ENCODE results near the gene HCAR3. TPM values are rescaled to one million over a fixed set of nuclear protein-coding genes. Genes with fewer than 3 reads are reported as not detected.

HCAR3 gene
- total and polyA plus RNA-seq, 2 of the 13 experiments (the other 11 are each of a cell fraction or from before 2014, with no cell fraction given): 0.11 to 12.8 TPM

- TF ChIP-seq, protein P1, sequence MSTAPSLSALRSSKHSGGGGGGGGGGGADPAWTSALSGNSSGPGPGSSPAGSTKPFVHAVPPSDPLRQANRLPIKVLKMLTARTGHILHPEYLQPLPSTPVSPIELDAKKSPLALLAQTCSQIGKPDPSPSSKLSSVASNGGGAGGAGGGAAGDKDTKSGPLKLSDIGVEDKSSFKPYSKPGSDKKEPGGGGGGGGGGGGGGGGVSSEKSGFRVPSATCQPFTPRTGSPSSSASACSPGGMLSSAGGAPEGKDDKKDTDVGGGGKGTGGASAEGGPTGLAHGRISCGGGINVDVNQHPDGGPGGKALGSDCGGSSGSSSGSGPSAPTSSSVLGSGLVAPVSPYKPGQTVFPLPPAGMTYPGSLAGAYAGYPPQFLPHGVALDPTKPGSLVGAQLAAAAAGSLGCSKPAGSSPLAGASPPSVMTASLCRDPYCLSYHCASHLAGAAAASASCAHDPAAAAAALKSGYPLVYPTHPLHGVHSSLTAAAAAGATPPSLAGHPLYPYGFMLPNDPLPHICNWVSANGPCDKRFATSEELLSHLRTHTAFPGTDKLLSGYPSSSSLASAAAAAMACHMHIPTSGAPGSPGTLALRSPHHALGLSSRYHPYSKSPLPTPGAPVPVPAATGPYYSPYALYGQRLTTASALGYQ (CRISPR knock-in tag; IDR thresholded peaks at IDR 0.05): no peak; the same call in 1 of the 2 replicates
- TF ChIP-seq NRL (CRISPR knock-in tag; IDR thresholded peaks at IDR 0.05; ENCODE audit: borderline replicate concordance): no peak
- TF ChIP-seq ZNF446 (CRISPR knock-in tag; IDR thresholded peaks at IDR 0.05): no peak
- no peak for TF ChIP-seq ZNF343 (CRISPR knock-in tag; IDR thresholded peaks at IDR 0.05)
- TF ChIP-seq LCORL (IDR thresholded peaks at IDR 0.05): no peak
- peak; percentile 54; the same call in 1 of the 2 replicates for TF ChIP-seq LCORL (CRISPR knock-in tag; IDR thresholded peaks at IDR 0.05)
- TF ChIP-seq ZMYM4 (CRISPR knock-in tag; IDR thresholded peaks at IDR 0.05): no peak
- no peak for TF ChIP-seq ZNF75D (CRISPR knock-in tag; IDR thresholded peaks at IDR 0.05; ENCODE audit: borderline replicate concordance)
- TF ChIP-seq ATM (IDR thresholded peaks at IDR 0.05; ENCODE audit: borderline replicate concordance): no peak
- peak; percentile 32; the same call in 1 of the 2 replicates for TF ChIP-seq ZNF770 (CRISPR knock-in tag; IDR thresholded peaks at IDR 0.05)
- TF ChIP-seq ATF2 (CRISPR knock-in tag; IDR thresholded peaks at IDR 0.05): no peak
- TF ChIP-seq, protein P2, sequence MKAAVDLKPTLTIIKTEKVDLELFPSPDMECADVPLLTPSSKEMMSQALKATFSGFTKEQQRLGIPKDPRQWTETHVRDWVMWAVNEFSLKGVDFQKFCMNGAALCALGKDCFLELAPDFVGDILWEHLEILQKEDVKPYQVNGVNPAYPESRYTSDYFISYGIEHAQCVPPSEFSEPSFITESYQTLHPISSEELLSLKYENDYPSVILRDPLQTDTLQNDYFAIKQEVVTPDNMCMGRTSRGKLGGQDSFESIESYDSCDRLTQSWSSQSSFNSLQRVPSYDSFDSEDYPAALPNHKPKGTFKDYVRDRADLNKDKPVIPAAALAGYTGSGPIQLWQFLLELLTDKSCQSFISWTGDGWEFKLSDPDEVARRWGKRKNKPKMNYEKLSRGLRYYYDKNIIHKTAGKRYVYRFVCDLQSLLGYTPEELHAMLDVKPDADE (CRISPR knock-in tag; IDR thresholded peaks at IDR 0.05): no peak
- TF ChIP-seq RELA (CRISPR knock-in tag; IDR thresholded peaks at IDR 0.05): no peak
- no peak for TF ChIP-seq MED8 (CRISPR knock-in tag; IDR thresholded peaks at IDR 0.05; ENCODE audit: insufficient replicate concordance)
- TF ChIP-seq ELF3 (CRISPR knock-in tag; IDR thresholded peaks at IDR 0.05): peak; percentile 91
- no peak for TF ChIP-seq GATAD1 (CRISPR knock-in tag; IDR thresholded peaks at IDR 0.05)
- TF ChIP-seq MTF2 (CRISPR knock-in tag; IDR thresholded peaks at IDR 0.05; ENCODE audit: borderline replicate concordance): no peak
- TF ChIP-seq SOX13 (IDR thresholded peaks at IDR 0.05): no peak
- TF ChIP-seq SOX13 (CRISPR knock-in tag; conservative IDR thresholded peaks at IDR 0.05 in 1 of 2, IDR thresholded peaks at IDR 0.05 in 1 of 2): peak in 1 of 2 experiments; percentile 53; a peak in 1 of 4 replicates
- TF ChIP-seq, protein P3, sequence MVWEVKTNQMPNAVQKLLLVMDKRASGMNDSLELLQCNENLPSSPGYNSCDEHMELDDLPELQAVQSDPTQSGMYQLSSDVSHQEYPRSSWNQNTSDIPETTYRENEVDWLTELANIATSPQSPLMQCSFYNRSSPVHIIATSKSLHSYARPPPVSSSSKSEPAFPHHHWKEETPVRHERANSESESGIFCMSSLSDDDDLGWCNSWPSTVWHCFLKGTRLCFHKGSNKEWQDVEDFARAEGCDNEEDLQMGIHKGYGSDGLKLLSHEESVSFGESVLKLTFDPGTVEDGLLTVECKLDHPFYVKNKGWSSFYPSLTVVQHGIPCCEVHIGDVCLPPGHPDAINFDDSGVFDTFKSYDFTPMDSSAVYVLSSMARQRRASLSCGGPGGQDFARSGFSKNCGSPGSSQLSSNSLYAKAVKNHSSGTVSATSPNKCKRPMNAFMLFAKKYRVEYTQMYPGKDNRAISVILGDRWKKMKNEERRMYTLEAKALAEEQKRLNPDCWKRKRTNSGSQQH (CRISPR knock-in tag; IDR thresholded peaks at IDR 0.05; ENCODE audit: low read depth): no peak
- TF ChIP-seq ZNF615 (CRISPR knock-in tag; IDR thresholded peaks at IDR 0.05; ENCODE audit: borderline replicate concordance): no peak
- no peak for TF ChIP-seq NAIF1 (CRISPR knock-in tag; IDR thresholded peaks at IDR 0.05; ENCODE audit: borderline replicate concordance)
- TF ChIP-seq KDM5A (IDR thresholded peaks at IDR 0.05; ENCODE audit: borderline replicate concordance, low read length): no peak
These were observed 4.5 kb upstream of the HCAR3 start (continued) for GRCh38 chr12:122721057-122721545.
